ENCODE measurements around the gene TPST2.

DNA sequence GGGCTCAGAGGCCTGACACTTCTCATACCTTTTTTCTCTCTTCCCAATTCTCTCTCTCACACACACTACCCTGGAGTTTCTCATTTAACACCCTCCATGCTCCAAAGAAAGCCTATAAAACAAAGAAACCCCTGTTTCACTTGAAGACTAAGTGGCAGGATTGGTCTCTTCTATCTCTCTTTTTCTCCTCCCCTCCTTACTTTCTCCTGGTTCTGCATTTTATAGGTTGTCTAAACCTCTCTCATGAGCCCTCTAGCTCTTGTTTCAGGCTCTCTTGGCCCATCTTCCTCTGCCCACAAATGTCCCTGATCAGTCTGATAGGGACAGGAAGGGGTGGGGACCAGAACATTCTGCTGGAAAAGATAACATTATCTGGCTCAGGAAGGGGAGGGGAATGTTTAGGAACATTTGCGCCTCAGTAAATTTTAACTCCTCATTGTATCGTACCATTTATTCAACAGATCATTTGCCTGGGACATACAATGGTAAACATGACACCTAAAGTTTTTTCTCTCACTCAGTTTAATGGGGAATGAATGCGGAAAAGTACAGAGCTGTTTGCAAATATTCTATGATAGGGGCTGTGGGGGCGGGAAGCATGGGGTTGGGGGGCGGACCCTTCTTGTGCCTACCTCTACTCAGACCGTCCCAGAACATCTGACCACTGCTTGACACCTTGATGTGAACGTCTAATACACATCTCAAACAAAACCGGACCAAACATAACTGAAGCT is 42.7 kb upstream of the TPST2 start:
- TF ChIP-seq, protein P1, sequence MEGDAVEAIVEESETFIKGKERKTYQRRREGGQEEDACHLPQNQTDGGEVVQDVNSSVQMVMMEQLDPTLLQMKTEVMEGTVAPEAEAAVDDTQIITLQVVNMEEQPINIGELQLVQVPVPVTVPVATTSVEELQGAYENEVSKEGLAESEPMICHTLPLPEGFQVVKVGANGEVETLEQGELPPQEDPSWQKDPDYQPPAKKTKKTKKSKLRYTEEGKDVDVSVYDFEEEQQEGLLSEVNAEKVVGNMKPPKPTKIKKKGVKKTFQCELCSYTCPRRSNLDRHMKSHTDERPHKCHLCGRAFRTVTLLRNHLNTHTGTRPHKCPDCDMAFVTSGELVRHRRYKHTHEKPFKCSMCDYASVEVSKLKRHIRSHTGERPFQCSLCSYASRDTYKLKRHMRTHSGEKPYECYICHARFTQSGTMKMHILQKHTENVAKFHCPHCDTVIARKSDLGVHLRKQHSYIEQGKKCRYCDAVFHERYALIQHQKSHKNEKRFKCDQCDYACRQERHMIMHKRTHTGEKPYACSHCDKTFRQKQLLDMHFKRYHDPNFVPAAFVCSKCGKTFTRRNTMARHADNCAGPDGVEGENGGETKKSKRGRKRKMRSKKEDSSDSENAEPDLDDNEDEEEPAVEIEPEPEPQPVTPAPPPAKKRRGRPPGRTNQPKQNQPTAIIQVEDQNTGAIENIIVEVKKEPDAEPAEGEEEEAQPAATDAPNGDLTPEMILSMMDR (IDR thresholded peaks at IDR 0.05): no peak
- no peak for TF ChIP-seq POLR2A (IDR thresholded peaks at IDR 0.05)

Data from adrenal gland (tissue), 5 donors.